Breast epithelium (tissue), 4 donors: ENCODE data around the gene FN3KRP. TPM values are rescaled to one million over a fixed set of nuclear protein-coding genes. Genes with fewer than 3 reads are reported as not detected.

Source experiments
- DNase-seq, 2 donors: peaks; one replicate each; pipeline ENCODE4 v3.0.0-alpha.2; 2019; ENCODE audit warnings: low spot score in 2 of 2
- H3K27ac ChIP-seq, 2 donors: fragments of 200-600 bp; sonication (generic) in 1 of 2; one replicate each; pipeline ENCODE4 v1.5.1; 2016 to 2019; ENCODE audit warnings: mild to moderate bottlenecking in 1 of 2
- H3K27me3 ChIP-seq, 2 donors: fragments of 200-600 bp; sonication (generic) in 1 of 2; one replicate each; pipeline versions ENCODE4 v1.5.1 to v1.6.0; 2017 to 2019; ENCODE audit warnings: control low read depth in 1 of 2, mild to moderate bottlenecking in 1 of 2
- H3K36me3 ChIP-seq: fragments of 200-600 bp; one replicate; pipeline ENCODE4 v1.5.1; 2019
- H3K4me1 ChIP-seq, 2 donors: fragments of 200-600 bp; sonication (generic); one replicate each; pipeline ENCODE4 v1.5.1; 2016 to 2019; ENCODE audit warnings: control low read depth in 1 of 2
- H3K4me3 ChIP-seq, 3 donors: fragments of 200-600 bp; sonication (generic); 1 replicate in 2 of 3; 2 replicates in 1 of 3; pipeline ENCODE4 v1.5.1; 2016 to 2019; ENCODE audit warnings: mild to moderate bottlenecking in 3 of 3, moderate library complexity in 2 of 3
- H3K9me3 ChIP-seq, 2 donors: fragments of 200-600 bp; sonication (generic) in 1 of 2; one replicate each; pipeline ENCODE4 v1.5.1; 2016 to 2019; ENCODE audit warnings: control low read depth in 1 of 2
- CTCF ChIP-seq, 3 donors: fragments of 450-650 bp; IDR thresholded peaks; one replicate each; pipeline ENCODE4 v1.5.1; 2016 to 2017; ENCODE audit warnings: antibody characterized with exemption in 3 of 3, mild to moderate bottlenecking in 3 of 3, moderate library complexity in 3 of 3
- POLR2A ChIP-seq: fragments of 450-650 bp; IDR thresholded peaks from one replicate; pipeline ENCODE4 v1.6.1; 2016; ENCODE audit warnings: antibody characterized with exemption, mild to moderate bottlenecking, moderate library complexity
- POLR2AphosphoS5 ChIP-seq, 3 donors: sonication (generic); formaldehyde crosslinking; IDR thresholded peaks; one replicate each; pipeline ENCODE4 v1.6.1; 2017; ENCODE audit warnings: antibody characterized with exemption in 3 of 3
- intact Hi-C: fragments of 100-400 bp; cut with DNase I; formaldehyde crosslinking; loops from one replicate; pipeline ENCODE4 v1.15.1; 2023; ENCODE audit warnings: low total_unique reads
- total RNA-seq, 3 donors: library from RNA; depleted of rRNA; stranded (reverse); fragments of >200 nt; gene quantifications; one replicate each; pipeline ENCODE4 v1.1.0, GENCODE V29; 2016

The FN3KRP gene
- total RNA-seq, 3 donors from 2014 or later = 10.4 to 22.1 (median 18.0) TPM

- H3K27ac ChIP-seq = no peak overlapping the region
- H3K9me3 ChIP-seq = peaks cover 4 to 6% of the 10 kb centered on the region in 2 donors
- intact Hi-C loops = no loop called here
- no peak for DNase-seq
- no peaks in the 10 kb centered on the region for H3K4me1 ChIP-seq
- H3K4me3 ChIP-seq = no peak overlapping the region
- H3K36me3 ChIP-seq = no peaks in the 10 kb centered on the region
- no peaks in the 10 kb centered on the region for H3K27me3 ChIP-seq
- no peak for TF ChIP-seq CTCF (IDR thresholded peaks at IDR 0.05)
- TF ChIP-seq POLR2A = no peak
- TF ChIP-seq POLR2AphosphoS5 (IDR thresholded peaks at IDR 0.05) = no peak
Observed at GRCh38 chr17:82694647-82695046, 21.9 kb upstream of the FN3KRP start.

- peaks cover 4 to 6% of the 10 kb centered on the region in 2 donors for H3K9me3 ChIP-seq
- peak overlapping the region in 1 of 3 donors; percentile 99 for H3K4me3 ChIP-seq
- no peak for DNase-seq
- TF ChIP-seq POLR2AphosphoS5 (IDR thresholded peaks at IDR 0.05) = no peak
- TF ChIP-seq POLR2A = no peak
- TF ChIP-seq CTCF (IDR thresholded peaks at IDR 0.05) = no peak
- intact Hi-C loops = no loop called here
- no peaks in the 10 kb centered on the region for H3K4me1 ChIP-seq
- no peaks in the 10 kb centered on the region for H3K36me3 ChIP-seq
- H3K27me3 ChIP-seq = no peaks in the 10 kb centered on the region
- H3K27ac ChIP-seq = no peak overlapping the region
Observed at GRCh38 chr17:82696259-82696658, 20.2 kb upstream of the FN3KRP start.

GRCh38 chr17:82696916-82697807 is 19.3 kb upstream of the FN3KRP start:
- Histone ChIP-seq H3K4me3 (peak overlapping the region; percentile 72 to 99 (median 75)), H3K27me3 (no peaks in the 10 kb centered on the region), H3K9me3 (peaks cover 4 to 6% of the 10 kb centered on the region in 2 donors), H3K27ac (peak overlapping the region; percentile 65 to 72), H3K36me3 (no peaks in the 10 kb centered on the region), H3K4me1 (no peaks in the 10 kb centered on the region)
- intact Hi-C loops = no loop called here
- no peak for TF ChIP-seq POLR2A
- TF ChIP-seq CTCF (IDR thresholded peaks at IDR 0.05) = no peak
- no peak for TF ChIP-seq POLR2AphosphoS5 (IDR thresholded peaks at IDR 0.05)
- no peak for DNase-seq

- no peak for DNase-seq
- Histone ChIP-seq H3K4me1 (no peaks in the 10 kb centered on the region), H3K9me3 (peaks cover 4 to 6% of the 10 kb centered on the region in 2 donors), H3K27me3 (no peaks in the 10 kb centered on the region), H3K36me3 (no peaks in the 10 kb centered on the region), H3K27ac (peak overlapping the region; percentile 65 to 72), H3K4me3 (peak overlapping the region; percentile 72 to 99 (median 75))
- intact Hi-C loops = no loop called here
- no peak for TF ChIP-seq POLR2A
- no peak for TF ChIP-seq POLR2AphosphoS5 (IDR thresholded peaks at IDR 0.05)
- no peak for TF ChIP-seq CTCF (IDR thresholded peaks at IDR 0.05)
Observed at GRCh38 chr17:82697808-82698064, 18.8 kb upstream of the FN3KRP start.
